Endothelial cell of umbilical vein (primary cell): ENCODE results near the gene ZFYVE26. TPM values are rescaled to one million over a fixed set of nuclear protein-coding genes. Genes with fewer than 3 reads are reported as not detected.

Experiments
- BruUV-seq: library from RNA; stranded (reverse); fragments of 400-500 nt; replicated peaks from 2 replicates; lab custom pipeline; 2021; lab: Mats Ljungman, UMichigan
- CTCF ChIA-PET: fragments of 300-600, 350-600 bp; sonication (Branson Sonifier 250); formaldehyde crosslinking; loops from one replicate; lab custom pipeline; 2021; ENCODE audit warnings: antibody characterized with exemption, inconsistent platforms; lab: Charles Lee
- POLR2A ChIA-PET: fragments of 300-600, 350-600 bp; sonication (Branson Sonifier 250); formaldehyde crosslinking; loops from one replicate; lab custom pipeline; 2021; ENCODE audit warnings: antibody characterized with exemption, inconsistent platforms; lab: Charles Lee
- DNase-seq: peaks from one replicate; pipeline ENCODE4 v3.0.0-alpha.2; 2011; ENCODE audit warnings: low read depth, low spot score
- FAIRE-seq: peaks from 2 replicates; lab custom pipeline; 2011; peaks lifted over from hg19 to GRCh38; lab: Jason Lieb, UNC
- H2AFZ ChIP-seq: 2 replicates; pipeline ENCODE4 v1.6.0; 2012; ENCODE audit warnings: low read depth, low read length, control low read depth, inconsistent platforms
- H3K27ac ChIP-seq: 2 replicates; pipeline ENCODE4 v1.5.1; 2011; ENCODE audit warnings: low read depth, mild to moderate bottlenecking, control low read depth, low read length, moderate library complexity; ENCODE audit not compliant: insufficient read depth
- H3K27me3 ChIP-seq, 2 experiments: 2 replicates each; pipeline versions ENCODE4 v1.6.0 to v1.6.1; 2011; ENCODE audit warnings: low read length in 2 of 2, mixed read lengths in 1 of 2; ENCODE audit not compliant: control insufficient read depth in 2 of 2, insufficient read depth in 2 of 2
- H3K36me3 ChIP-seq, 2 experiments: 2 replicates in 1 of 2; 3 replicates in 1 of 2; pipeline ENCODE4 v1.5.1; 2011; ENCODE audit warnings: low read length in 2 of 2, mild to moderate bottlenecking in 1 of 2, moderate library complexity in 1 of 2; ENCODE audit not compliant: control insufficient read depth in 2 of 2, insufficient read depth in 2 of 2; ENCODE audit errors: extremely low read depth in 1 of 2
- H3K4me1 ChIP-seq: 3 replicates; pipeline ENCODE4 v1.5.1; 2011; ENCODE audit warnings: mild to moderate bottlenecking, low read length; ENCODE audit not compliant: control insufficient read depth, insufficient read depth; ENCODE audit errors: extremely low read depth
- H3K4me2 ChIP-seq: 2 replicates; pipeline ENCODE4 v1.6.1; 2011; ENCODE audit warnings: low read length, control low read depth, mixed read lengths; ENCODE audit not compliant: insufficient read depth
- H3K4me3 ChIP-seq, 3 experiments: fragments of 200-600 bp in 1 of 3; sonication (generic), shearing (Covaris generic) in 1 of 3; replicated peaks in 1 of 3; 2 replicates each; pipeline ENCODE4 v1.5.1; 2011 to 2016; ENCODE audit warnings: control low read depth in 3 of 3, low read length in 3 of 3, mild to moderate bottlenecking in 2 of 3, inconsistent platforms in 1 of 3, low read depth in 1 of 3, moderate library complexity in 1 of 3; ENCODE audit not compliant: insufficient read depth in 1 of 3
- H3K79me2 ChIP-seq: 2 replicates; pipeline ENCODE4 v1.6.0; 2012; ENCODE audit warnings: low read length, inconsistent platforms; ENCODE audit not compliant: control insufficient read depth, insufficient read depth
- H3K9ac ChIP-seq: replicated peaks from 2 replicates; pipeline ENCODE3; 2011; ENCODE audit warnings: low read length, control low read depth; ENCODE audit not compliant: insufficient read depth; ENCODE audit errors: extremely low read depth
- H3K9me1 ChIP-seq: replicated peaks from 3 replicates; pipeline ENCODE4 v1.6.0; 2011; ENCODE audit warnings: mild to moderate bottlenecking, low read length; ENCODE audit not compliant: control insufficient read depth, insufficient read depth; ENCODE audit errors: extremely low read depth
- H3K9me3 ChIP-seq: replicated peaks from 2 replicates; pipeline ENCODE4 v1.5.1; 2012; ENCODE audit warnings: low read length, inconsistent platforms; ENCODE audit not compliant: control insufficient read depth, insufficient read depth
- H4K20me1 ChIP-seq: replicated peaks from 2 replicates; pipeline ENCODE3; 2011; ENCODE audit warnings: mild to moderate bottlenecking, low read length; ENCODE audit not compliant: control insufficient read depth, insufficient read depth; ENCODE audit errors: extremely low read depth
- CTCF ChIP-seq, 2 donors: IDR thresholded peaks; 1 replicate in 1 of 2; 2 replicates in 1 of 2; pipeline ENCODE4 v1.5.1; 2011; ENCODE audit warnings: low read length in 2 of 2, mild to moderate bottlenecking in 2 of 2, moderate library complexity in 2 of 2, control low read depth in 1 of 2, inconsistent platforms in 1 of 2, low read depth in 1 of 2; ENCODE audit not compliant: insufficient read depth in 1 of 2; ENCODE audit errors: extremely low read depth in 1 of 2
- EZH2 ChIP-seq: IDR thresholded peaks from 2 replicates; pipeline ENCODE4 v1.6.1; 2012; ENCODE audit warnings: borderline replicate concordance, low read depth, mild to moderate bottlenecking, moderate library complexity, low read length, inconsistent platforms; ENCODE audit not compliant: severe bottlenecking
- FOS ChIP-seq: IDR thresholded peaks from 2 replicates; pipeline ENCODE4 v1.6.1; 2011; ENCODE audit warnings: mild to moderate bottlenecking, low read length, moderate library complexity, borderline replicate concordance; ENCODE audit not compliant: insufficient read depth
- GATA2 ChIP-seq: IDR thresholded peaks from 2 replicates; pipeline ENCODE4 v1.7.0; 2011; ENCODE audit warnings: low read depth, mild to moderate bottlenecking, moderate library complexity, mixed read lengths, low read length; ENCODE audit not compliant: insufficient read length, insufficient read depth
- JUN ChIP-seq: IDR thresholded peaks from 2 replicates; pipeline ENCODE4 v1.6.1; 2011; ENCODE audit warnings: borderline replicate concordance, low read depth; ENCODE audit not compliant: insufficient read length, insufficient read depth
- MAX ChIP-seq: IDR thresholded peaks from 2 replicates; pipeline ENCODE4 v1.6.1; 2011; ENCODE audit not compliant: insufficient read depth, insufficient read length
- MYC ChIP-seq: IDR thresholded peaks from one replicate; pipeline ENCODE4 v1.6.1; 2011; ENCODE audit warnings: mild to moderate bottlenecking, low read depth, low read length
- POLR2A ChIP-seq: IDR thresholded peaks from 2 replicates; pipeline ENCODE4 v1.6.1; 2012; ENCODE audit warnings: low read depth, mild to moderate bottlenecking, control low read depth, low read length
- POLR2AphosphoS5 ChIP-seq: IDR thresholded peaks from 2 replicates; pipeline ENCODE4 v1.6.1; 2012; ENCODE audit warnings: low read depth, mild to moderate bottlenecking, control low read depth, low read length, moderate library complexity; ENCODE audit not compliant: insufficient read depth
- dilution Hi-C: fragments of 300-500 bp; cut with MboI; formaldehyde crosslinking; loops from one replicate; pipeline ENCODE4 v1.15.0; 2019; ENCODE audit warnings: low sequenced_read_pairs; ENCODE audit not compliant: extremely low pct_ligation_motif_present
- intact Hi-C: fragments of 100-400 bp; cut with micrococcal nuclease; formaldehyde crosslinking; loops from one replicate; pipeline ENCODE4 v1.10.0; 2022
- polyA plus RNA-seq, 4 experiments: library from polyadenylated mRNA; depleted of rRNA in 3 of 4; stranded (reverse) in 3 of 4; unstranded in 1 of 4; fragments of >200 nt; gene quantifications; 2 replicates each; pipeline versions ENCODE4 v1.2.1 to v1.2.3, GENCODE V29; 2011 to 2012; ENCODE audit warnings: missing spikeins in 1 of 4
- total RNA-seq: library from RNA; stranded (reverse); gene quantifications from 2 replicates; pipeline ENCODE4 v1.2.3, GENCODE V29; 2021

Gene ZFYVE26
- total and polyA plus RNA-seq, 2 donors (not counting 3 experiments of a cell fraction or from before 2014, with no cell fraction given), result 15.3 to 26.3 TPM

GRCh38 chr14:67718265-67718664 lies 98.1 kb downstream of the ZFYVE26 start:
- Histone ChIP-seq H3K79me2 (no peaks in the 10 kb centered on the region), H3K27ac (no peak overlapping the region), H3K4me1 (no peaks in the 10 kb centered on the region), H3K9me1 (no peaks in the 10 kb centered on the region), H3K36me3 (no peaks in the 10 kb centered on the region), H3K9ac (no peak overlapping the region), H2AFZ (no peak overlapping the region), H3K27me3 (peaks cover 21 to 25% of the 10 kb centered on the region in 2 experiments), H4K20me1 (no peaks in the 10 kb centered on the region), H3K9me3 (no peaks in the 10 kb centered on the region), H3K4me3 (no peak overlapping the region), H3K4me2 (no peak overlapping the region)
- ChIA-PET POLR2A (no interaction called here), CTCF (interaction anchor here (2.6 kb wide), 1 partner anchor 14 kb away, joined by 10 read pairs; no protein-coding TSS in a partner anchor)
- dilution Hi-C loops, result no loop called here
- no TSS peak for BruUV-seq
- intact Hi-C loops, result no loop called here
- TF ChIP-seq EZH2 (no peak), FOS (no peak), GATA2 (no peak), POLR2A (no peak), JUN (no peak)
- no peak for DNase-seq
- FAIRE-seq, result no peak

- TF ChIP-seq MAX (no peak), MYC (no peak), JUN (no peak), CTCF (IDR thresholded peaks at IDR 0.05; ENCODE audit: extremely low read depth in 1 of 2, insufficient read depth in 1 of 2, low read depth in 1 of 2, low read length in 2 of 2) (no peak), EZH2 (no peak), POLR2AphosphoS5 (no peak), POLR2A (no peak)
- no peaks in the 10 kb centered on the region for H4K20me1 ChIP-seq
- intact Hi-C loops, result no loop called here
- no peaks in the 10 kb centered on the region for H3K36me3 ChIP-seq
- no peaks in the 10 kb centered on the region for H3K4me1 ChIP-seq
- H3K4me2 ChIP-seq, result no peak overlapping the region
- H3K4me3 ChIP-seq, result no peak overlapping the region
- H3K79me2 ChIP-seq, result no peaks in the 10 kb centered on the region
- H3K9ac ChIP-seq, result no peak overlapping the region
- DNase-seq (no peak), FAIRE-seq (no peak)
- no peak overlapping the region for H2AFZ ChIP-seq
- no peaks in the 10 kb centered on the region for H3K9me1 ChIP-seq
- BruUV-seq, result no TSS peak
- H3K27ac ChIP-seq, result no peak overlapping the region
- ChIA-PET POLR2A (no interaction called here), CTCF (interaction anchor here (1.1 kb wide), 1 partner anchor 146 kb away, joined by 3 read pairs; no protein-coding TSS in a partner anchor)
- no peaks in the 10 kb centered on the region for H3K9me3 ChIP-seq
- H3K27me3 ChIP-seq, result peaks cover 13 to 21% of the 10 kb centered on the region in 2 experiments
- dilution Hi-C loops, result no loop called here
These were observed 99.3 kb downstream of the ZFYVE26 start for GRCh38 chr14:67717048-67717447.
